HEK293 (cell line): ENCODE data around the gene BEND7.

Experiments
- CTCF ChIA-PET: fragments of 350-600 bp; formaldehyde crosslinking; extraction: SDS; loops from one replicate; lab custom pipeline; 2021; ENCODE audit warnings: antibody characterized with exemption; lab: Yijun Ruan, JAX
- POLR2A ChIA-PET: fragments of 300-600 bp; formaldehyde crosslinking; extraction: SDS; loops from one replicate; lab custom pipeline; 2020; ENCODE audit warnings: antibody characterized with exemption, inconsistent platforms; lab: Yijun Ruan, JAX
- H3K27ac ChIP-seq: fragments of 200-500 bp; sonication (Bioruptor generic); 2 replicates; pipeline ENCODE4 v1.5.1; 2014; ENCODE audit warnings: low read depth, low read length, control low read depth, inconsistent platforms; ENCODE audit errors: extremely low read depth
- H3K36me3 ChIP-seq, 2 experiments: fragments of 200-500 bp in 1 of 2; sonication (Bioruptor generic) in 1 of 2; 1 replicate in 1 of 2; 2 replicates in 1 of 2; pipeline ENCODE4 v1.5.1; 2014 to 2017; ENCODE audit warnings: inconsistent platforms in 2 of 2, low read length in 2 of 2; ENCODE audit not compliant: control insufficient read depth in 2 of 2, insufficient read depth in 1 of 2
- H3K4me1 ChIP-seq: fragments of 200-500 bp; sonication (Bioruptor generic); 2 replicates; pipeline ENCODE4 v1.5.1; 2014; ENCODE audit warnings: mild to moderate bottlenecking, low read length, inconsistent platforms; ENCODE audit not compliant: control insufficient read depth, insufficient read depth
- H3K4me3 ChIP-seq: 2 replicates; pipeline ENCODE4 v1.5.1; 2011; ENCODE audit warnings: low read depth, mild to moderate bottlenecking, control low read depth, low read length, moderate library complexity
- H3K9me3 ChIP-seq: fragments of 200-500 bp; sonication (Bioruptor generic); 2 replicates; pipeline ENCODE4 v1.5.1; 2014; ENCODE audit warnings: low read depth, low read length, inconsistent platforms; ENCODE audit not compliant: control insufficient read depth, insufficient read depth
- FEZF1 ChIP-seq: fragments of 450-650 bp; formaldehyde crosslinking; IDR thresholded peaks from 2 replicates; pipeline ENCODE4 v1.5.1; 2016; ENCODE audit warnings: missing biosample characterization, missing genetic modification characterization
- HIC1 ChIP-seq: fragments of 450-650 bp; formaldehyde crosslinking; IDR thresholded peaks from 2 replicates; pipeline ENCODE4 v1.5.1; 2016; ENCODE audit warnings: missing biosample characterization, missing genetic modification characterization
- MZF1 ChIP-seq: fragments of 450-650 bp; formaldehyde crosslinking; IDR thresholded peaks from 2 replicates; pipeline ENCODE4 v1.5.1; 2017; ENCODE audit warnings: missing biosample characterization, missing genetic modification characterization, borderline replicate concordance
- PRDM10 ChIP-seq: fragments of 450-650 bp; formaldehyde crosslinking; IDR thresholded peaks from 2 replicates; pipeline ENCODE4 v1.5.1; 2016; ENCODE audit warnings: missing biosample characterization, missing genetic modification characterization
- PRDM4 ChIP-seq: fragments of 450-650 bp; formaldehyde crosslinking; IDR thresholded peaks from 2 replicates; pipeline ENCODE4 v1.5.1; 2017; ENCODE audit warnings: missing biosample characterization, missing genetic modification characterization
- SALL2 ChIP-seq: fragments of 450-650 bp; formaldehyde crosslinking; IDR thresholded peaks from 2 replicates; pipeline ENCODE4 v1.5.0; 2017; ENCODE audit warnings: missing biosample characterization, mild to moderate bottlenecking, missing genetic modification characterization, borderline replicate concordance
- ZNF10 ChIP-seq: fragments of 450-650 bp; formaldehyde crosslinking; IDR thresholded peaks from 2 replicates; pipeline ENCODE4 v1.5.1; 2017; ENCODE audit warnings: missing biosample characterization, missing genetic modification characterization
- ZNF132 ChIP-seq: fragments of 450-650 bp; formaldehyde crosslinking; IDR thresholded peaks from 2 replicates; pipeline ENCODE4 v1.5.1; 2017; ENCODE audit warnings: missing biosample characterization, missing genetic modification characterization, borderline replicate concordance
- ZNF138 ChIP-seq: fragments of 450-650 bp; formaldehyde crosslinking; IDR thresholded peaks from 2 replicates; pipeline ENCODE4 v1.5.1; 2016; ENCODE audit warnings: missing biosample characterization, missing genetic modification characterization, borderline replicate concordance
- ZNF140 ChIP-seq: fragments of 450-650 bp; formaldehyde crosslinking; IDR thresholded peaks from 2 replicates; pipeline ENCODE4 v1.5.1; 2016; ENCODE audit warnings: missing biosample characterization, missing genetic modification characterization
- ZNF280C ChIP-seq: fragments of 450-650 bp; formaldehyde crosslinking; IDR thresholded peaks from 2 replicates; pipeline ENCODE4 v1.5.1; 2016; ENCODE audit warnings: missing biosample characterization, missing genetic modification characterization
- ZNF37A ChIP-seq: fragments of 450-650 bp; IDR thresholded peaks from 2 replicates; pipeline ENCODE4 v1.5.1; 2018; ENCODE audit warnings: missing biosample characterization, missing genetic modification characterization
- ZNF624 ChIP-seq: fragments of 450-650 bp; formaldehyde crosslinking; IDR thresholded peaks from 2 replicates; pipeline ENCODE4 v1.5.1; 2017; ENCODE audit warnings: missing biosample characterization, missing genetic modification characterization
- ZNF645 ChIP-seq: fragments of 450-650 bp; formaldehyde crosslinking; IDR thresholded peaks from 2 replicates; pipeline ENCODE4; 2016; ENCODE audit warnings: missing biosample characterization, missing genetic modification characterization
- ZNF658 ChIP-seq: fragments of 450-650 bp; formaldehyde crosslinking; IDR thresholded peaks from 2 replicates; pipeline ENCODE4; 2016; ENCODE audit warnings: missing biosample characterization, missing genetic modification characterization
- ZNF777 ChIP-seq: fragments of 450-650 bp; formaldehyde crosslinking; IDR thresholded peaks from 2 replicates; pipeline ENCODE4 v1.5.1; 2017; ENCODE audit warnings: missing biosample characterization, missing genetic modification characterization, borderline replicate concordance
- ZNF830 ChIP-seq: fragments of 450-650 bp; IDR thresholded peaks from 2 replicates; pipeline ENCODE4 v1.5.0; 2018; ENCODE audit warnings: missing biosample characterization, missing genetic modification characterization, low read depth, mild to moderate bottlenecking, moderate library complexity

The BEND7 gene

GRCh38 chr10:13490503-13490902 is 38.3 kb downstream of the BEND7 start (continued):
- TF ChIP-seq ZNF280C, result no peak
- TF ChIP-seq ZNF37A (tag by site-specific recombination), result no peak
- no peak for TF ChIP-seq MZF1

GRCh38 chr10:13489035-13489599 is 39.7 kb downstream of the BEND7 start:
- ChIA-PET CTCF (no interaction called here), POLR2A (no interaction called here)
- H3K4me1 ChIP-seq, result no peaks in the 10 kb centered on the region

More at GRCh38 chr10:13489035-13489599, 39.7 kb downstream of the BEND7 start:
- no peak for TF ChIP-seq ZNF658 (tag by site-specific recombination)
- no peak for TF ChIP-seq PRDM10 (tag by site-specific recombination)
- TF ChIP-seq ZNF830 (tag by site-specific recombination), result no peak
- no peak for TF ChIP-seq ZNF777 (tag by site-specific recombination)
- TF ChIP-seq ZNF10 (tag by site-specific recombination), result no peak
- no peak for TF ChIP-seq ZNF132 (tag by site-specific recombination)
- TF ChIP-seq ZNF140 (tag by site-specific recombination), result no peak
- TF ChIP-seq HIC1 (tag by site-specific recombination), result no peak
- no peak for TF ChIP-seq FEZF1
- no peak for TF ChIP-seq PRDM4 (tag by site-specific recombination)
- no peak for TF ChIP-seq SALL2 (tag by site-specific recombination)
- no peak for TF ChIP-seq ZNF645 (tag by site-specific recombination)
- TF ChIP-seq ZNF138 (tag by site-specific recombination), result no peak
- TF ChIP-seq ZNF624 (tag by site-specific recombination), result no peak
- H3K4me3 ChIP-seq, result no peak overlapping the region
- no peak overlapping the region for H3K27ac ChIP-seq
- H3K36me3 ChIP-seq, result peaks cover 7 to 18% of the 10 kb centered on the region in 2 experiments; a peak in 2 of 3 replicates
- no peaks in the 10 kb centered on the region for H3K9me3 ChIP-seq
